ENCODE data around the gene RAI14. TPM values are rescaled to one million over a fixed set of nuclear protein-coding genes. Genes with fewer than 3 reads are reported as not detected.

The RAI14 gene
- total RNA-seq, 1 experiment from 2014 or later: 133 TPM

- Histone ChIP-seq H3K27me3 (ENCODE audit: insufficient read depth, low read depth) (no peaks in the 10 kb centered on the region), H2AFZ (no peak overlapping the region), H3K36me3 (ENCODE audit: low read depth) (peaks cover 48% of the 10 kb centered on the region), H3K9me2 (ENCODE audit: insufficient read depth) (no peaks in the 10 kb centered on the region; the same call in 1 of the 2 replicates), H3K79me2 (ENCODE audit: low read depth) (peaks cover 100% of the 10 kb centered on the region), H3K4me2 (peak overlapping the region; percentile 32; the same call in 1 of the 2 replicates), H3F3A (ENCODE audit: insufficient read depth, low read depth) (peaks cover 43% of the 10 kb centered on the region), H4K20me1 (ENCODE audit: insufficient read depth) (peaks cover 24% of the 10 kb centered on the region), H3K9me3 (ENCODE audit: insufficient read depth, low read depth) (no peaks in the 10 kb centered on the region), H3K27ac (peak overlapping the region; percentile 66), H3K4me3 (no peak overlapping the region), H3K4me1 (replicated peaks; ENCODE audit: insufficient read depth) (peaks cover 44% of the 10 kb centered on the region)
- CTCF ChIA-PET: no interaction called here
- no TSS peak for BruUV-seq (replicated peaks)
- POLR2A ChIA-PET (ENCODE audit: unreplicated experiment): interaction anchor here (0.7 to 1.1 kb wide), 2 partner anchors 13 to 60 kb away, joined by 13 to 19 read pairs; no protein-coding TSS in a partner anchor
- DNase-seq: peak; percentile 47 to 88
- TF ChIP-seq EZH2 (IDR thresholded peaks at IDR 0.05; ENCODE audit: low read depth): no peak
- intact Hi-C loops (cut with micrococcal nuclease; ENCODE audit: unreplicated experiment): loop anchor here (1.0 to 5.0 kb wide), 3 partner anchors 9 to 63 kb away; no protein-coding TSS in a partner anchor
Observed at GRCh38 chr5:34674187-34674586, 18.1 kb downstream of the RAI14 start.

GRCh38 chr5:34675857-34676256, 19.7 kb downstream of the RAI14 start:
- BruUV-seq (replicated peaks): no TSS peak
- ChIA-PET CTCF (interaction anchor here (0.6 kb wide), 1 partner anchor 93 kb away, joined by 8 read pairs; no protein-coding TSS in a partner anchor), POLR2A (ENCODE audit: unreplicated experiment) (no interaction called here)
- Histone ChIP-seq H3K27me3 (ENCODE audit: insufficient read depth, low read depth) (no peaks in the 10 kb centered on the region), H3K4me1 (replicated peaks; ENCODE audit: insufficient read depth) (peaks cover 47% of the 10 kb centered on the region), H3K4me2 (no peak overlapping the region), H3F3A (ENCODE audit: insufficient read depth, low read depth) (peaks cover 53% of the 10 kb centered on the region), H4K20me1 (ENCODE audit: insufficient read depth) (peaks cover 17% of the 10 kb centered on the region), H3K9me3 (ENCODE audit: insufficient read depth, low read depth) (no peaks in the 10 kb centered on the region), H3K4me3 (no peak overlapping the region), H3K36me3 (ENCODE audit: low read depth) (peaks cover 46% of the 10 kb centered on the region), H3K27ac (peak overlapping the region; percentile 35), H3K79me2 (ENCODE audit: low read depth) (peaks cover 100% of the 10 kb centered on the region), H2AFZ (no peak overlapping the region), H3K9me2 (ENCODE audit: insufficient read depth) (no peaks in the 10 kb centered on the region; the same call in 1 of the 2 replicates)
- TF ChIP-seq CTCF (conservative IDR thresholded peaks at IDR 0.05): no peak
- TF ChIP-seq EZH2 (IDR thresholded peaks at IDR 0.05; ENCODE audit: low read depth): no peak
- DNase-seq: no peak
- intact Hi-C loops (cut with micrococcal nuclease; ENCODE audit: unreplicated experiment): no loop called here

GRCh38 chr5:34676416-34676815, 20.3 kb downstream of the RAI14 start:
- ChIA-PET POLR2A (ENCODE audit: unreplicated experiment) (no interaction called here), CTCF (no interaction called here)
- DNase-seq: no peak
- Histone ChIP-seq H3K36me3 (ENCODE audit: low read depth) (peaks cover 44% of the 10 kb centered on the region), H2AFZ (no peak overlapping the region), H3K4me3 (no peak overlapping the region), H3K79me2 (ENCODE audit: low read depth) (peaks cover 100% of the 10 kb centered on the region), H3K27me3 (ENCODE audit: insufficient read depth, low read depth) (no peaks in the 10 kb centered on the region), H3K4me2 (no peak overlapping the region), H3F3A (ENCODE audit: insufficient read depth, low read depth) (peaks cover 58% of the 10 kb centered on the region), H3K9me2 (ENCODE audit: insufficient read depth) (no peaks in the 10 kb centered on the region), H4K20me1 (ENCODE audit: insufficient read depth) (peaks cover 15% of the 10 kb centered on the region), H3K27ac (peak overlapping the region; percentile 35), H3K9me3 (ENCODE audit: insufficient read depth, low read depth) (no peaks in the 10 kb centered on the region), H3K4me1 (replicated peaks; ENCODE audit: insufficient read depth) (peaks cover 44% of the 10 kb centered on the region)
- TF ChIP-seq CTCF (conservative IDR thresholded peaks at IDR 0.05): no peak
- TF ChIP-seq EZH2 (IDR thresholded peaks at IDR 0.05; ENCODE audit: low read depth): no peak
- BruUV-seq (replicated peaks): no TSS peak
- intact Hi-C loops (cut with micrococcal nuclease; ENCODE audit: unreplicated experiment): no loop called here

- H3K27ac ChIP-seq: no peak overlapping the region
- intact Hi-C loops (cut with micrococcal nuclease; ENCODE audit: unreplicated experiment): no loop called here
- H3F3A ChIP-seq (ENCODE audit: insufficient read depth, low read depth): peaks cover 64% of the 10 kb centered on the region
- BruUV-seq (replicated peaks): no TSS peak
- H4K20me1 ChIP-seq (ENCODE audit: insufficient read depth): peaks cover 10% of the 10 kb centered on the region; the same call in 1 of the 2 replicates
- H3K9me3 ChIP-seq (ENCODE audit: insufficient read depth, low read depth): no peaks in the 10 kb centered on the region
- H3K27me3 ChIP-seq (ENCODE audit: insufficient read depth, low read depth): no peaks in the 10 kb centered on the region
- TF ChIP-seq EZH2 (IDR thresholded peaks at IDR 0.05; ENCODE audit: low read depth): no peak
- no peak for TF ChIP-seq CTCF (conservative IDR thresholded peaks at IDR 0.05)
- CTCF ChIA-PET: interaction anchor here (0.6 kb wide), 1 partner anchor 21 kb away, joined by 6 read pairs; the partner anchor contains the start of gene RAI14
- H3K4me3 ChIP-seq: no peak overlapping the region
- H3K9me2 ChIP-seq (ENCODE audit: insufficient read depth): no peaks in the 10 kb centered on the region
- no peak overlapping the region for H3K4me2 ChIP-seq
- H3K79me2 ChIP-seq (ENCODE audit: low read depth): peaks cover 100% of the 10 kb centered on the region
- no peak overlapping the region for H2AFZ ChIP-seq
- no peak for DNase-seq
- POLR2A ChIA-PET (ENCODE audit: unreplicated experiment): no interaction called here
- peaks cover 40% of the 10 kb centered on the region for H3K4me1 ChIP-seq (replicated peaks; ENCODE audit: insufficient read depth)
- H3K36me3 ChIP-seq (ENCODE audit: low read depth): peaks cover 45% of the 10 kb centered on the region
Observed at GRCh38 chr5:34677428-34677827, 21.3 kb downstream of the RAI14 start.
